Body of pancreas (tissue), 4 donors: ENCODE measurements around the gene GRM1. TPM values are rescaled to one million over a fixed set of nuclear protein-coding genes. Genes with fewer than 3 reads are reported as not detected.

Experiments used
- ATAC-seq: fragments of 150-250 bp; one replicate; pipeline ENCODE4 v1.9.1; 2016
- DNase-seq, 4 donors: peaks; one replicate each; pipeline ENCODE4 v3.0.0-alpha.2; 2019
- H3K27ac ChIP-seq, 4 donors: fragments of 200-600 bp; sonication (generic); 1 replicate in 3 of 4; 2 replicates in 1 of 4; pipeline versions ENCODE4 v1.5.1 to v1.6.1; 2016 to 2019; ENCODE audit warnings: mild to moderate bottlenecking in 1 of 4, mixed read lengths in 1 of 4, moderate library complexity in 1 of 4
- H3K27me3 ChIP-seq, 2 donors: fragments of 200-600 bp; sonication (generic); one replicate each; pipeline ENCODE4 v1.6.0; 2016; ENCODE audit warnings: mild to moderate bottlenecking in 1 of 2
- H3K36me3 ChIP-seq, 2 donors: fragments of 200-600 bp; sonication (generic); replicated peaks in 1 of 2; 2 replicates each; pipeline ENCODE4 v1.5.1; 2016; ENCODE audit warnings: low read depth in 2 of 2; ENCODE audit not compliant: insufficient read depth in 1 of 2
- H3K4me1 ChIP-seq: fragments of 200-600 bp; sonication (generic); one replicate; pipeline ENCODE4 v1.6.0; 2016
- H3K4me3 ChIP-seq, 2 donors: fragments of 200-600 bp; sonication (generic); 1 replicate in 1 of 2; 2 replicates in 1 of 2; pipeline ENCODE4 v1.5.1; 2016 to 2019
- H3K9me3 ChIP-seq, 3 donors: fragments of 200-600 bp; sonication (generic); 1 replicate in 2 of 3; 2 replicates in 1 of 3; pipeline ENCODE4 v1.5.1; 2016
- POLR2A ChIP-seq, 3 donors: fragments of 450-650 bp; IDR thresholded peaks; one replicate each; pipeline ENCODE4 v1.6.1; 2016; ENCODE audit warnings: antibody characterized with exemption in 3 of 3, mild to moderate bottlenecking in 2 of 3
- WGBS, 2 donors: methylation state at CpG; one replicate each; pipeline ENCODE4 v1.1.5; 2017; 5-methylcytosine and 5-hydroxymethylcytosine counted together
- intact Hi-C: fragments of 100-400 bp; cut with DNase I; formaldehyde crosslinking; loops from one replicate; pipeline ENCODE4 v1.15.1; 2023
- total RNA-seq, 2 donors: library from RNA; depleted of rRNA; stranded (reverse); fragments of >200 nt; gene quantifications; one replicate each; pipeline ENCODE4 v1.1.0, GENCODE V29; 2016
- TF ChIP-seq, protein P1 (sequence below), 7 experiments: fragments of 450-650 bp in 4 of 7; fragments of 200-600 bp in 3 of 7; sonication (generic) in 3 of 7; IDR thresholded peaks; one replicate each; pipeline ENCODE4 v1.5.1; 2016 to 2019; ENCODE audit warnings: antibody characterized with exemption in 7 of 7

GRM1 gene
- total RNA-seq, 2 donors from 2014 or later: under 0.01 TPM; not detected in 1

DNA sequence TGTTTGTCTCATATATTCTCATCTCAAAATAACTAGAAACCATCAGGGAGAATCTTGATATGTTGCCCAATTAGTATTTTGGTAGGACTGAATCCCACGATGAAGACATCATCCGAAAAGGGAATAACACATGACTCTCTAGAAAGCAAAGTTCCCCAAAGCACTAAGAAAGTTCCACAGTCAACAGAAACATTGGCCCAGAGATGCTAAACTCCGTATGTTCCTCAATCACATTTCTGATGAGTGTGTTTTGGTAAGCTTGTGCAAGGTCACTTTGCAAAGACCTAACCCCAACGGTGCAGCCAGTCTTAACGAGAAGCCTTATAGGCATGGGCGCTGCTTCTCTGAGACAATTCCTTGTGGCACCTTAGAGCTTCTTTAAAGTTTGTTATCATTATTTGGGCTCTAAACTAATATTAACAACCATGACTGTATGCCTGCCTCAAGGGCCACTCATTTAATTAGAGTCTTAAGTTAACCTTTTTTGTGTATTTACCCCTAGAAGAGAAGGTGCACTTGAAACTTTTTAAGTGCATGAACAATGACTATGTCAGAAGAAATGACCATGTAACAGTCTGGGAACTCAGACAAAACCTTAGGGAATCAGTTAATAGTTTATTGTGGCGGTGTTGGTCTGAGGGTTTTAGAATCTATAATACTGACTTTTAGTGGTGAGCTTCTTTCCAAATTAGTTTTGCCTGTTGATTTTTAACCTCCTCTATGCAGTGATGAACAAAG lies 312.8 kb downstream of the GRM1 start:
- WGBS, 2 donors: 70 to 71% methylated on average over 7 of the region's 7 CpGs
- no peak for ATAC-seq

DNA sequence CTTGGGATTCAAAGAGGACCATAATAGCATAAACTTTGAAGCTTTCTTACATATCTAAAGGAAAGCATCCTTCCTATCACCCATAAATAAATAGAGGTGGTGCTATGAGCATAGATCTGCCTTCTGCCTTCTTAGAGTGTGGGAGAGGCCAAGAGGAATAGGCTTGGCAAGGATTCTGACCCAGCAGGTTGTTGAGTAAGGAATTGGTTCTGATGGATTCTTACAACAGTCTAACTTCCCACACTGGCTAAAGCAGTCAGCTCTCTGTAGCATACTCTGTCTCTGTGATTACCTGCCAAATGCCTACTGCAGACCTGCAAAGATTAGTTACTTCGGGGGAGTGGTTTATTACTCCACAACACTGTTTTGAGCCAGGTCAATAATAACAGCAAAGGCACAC lies 316.7 kb downstream of the GRM1 start:
- DNase-seq (no peak), ATAC-seq (no peak)
- H3K27me3 ChIP-seq: no peaks in the 10 kb centered on the region
- H3K4me3 ChIP-seq: no peak overlapping the region
- intact Hi-C loops: no loop called here
- 24 to 47% methylated on average over 1 of the region's 1 CpG for WGBS, 2 donors
- no peak overlapping the region for H3K27ac ChIP-seq
- TF ChIP-seq, protein P1, sequence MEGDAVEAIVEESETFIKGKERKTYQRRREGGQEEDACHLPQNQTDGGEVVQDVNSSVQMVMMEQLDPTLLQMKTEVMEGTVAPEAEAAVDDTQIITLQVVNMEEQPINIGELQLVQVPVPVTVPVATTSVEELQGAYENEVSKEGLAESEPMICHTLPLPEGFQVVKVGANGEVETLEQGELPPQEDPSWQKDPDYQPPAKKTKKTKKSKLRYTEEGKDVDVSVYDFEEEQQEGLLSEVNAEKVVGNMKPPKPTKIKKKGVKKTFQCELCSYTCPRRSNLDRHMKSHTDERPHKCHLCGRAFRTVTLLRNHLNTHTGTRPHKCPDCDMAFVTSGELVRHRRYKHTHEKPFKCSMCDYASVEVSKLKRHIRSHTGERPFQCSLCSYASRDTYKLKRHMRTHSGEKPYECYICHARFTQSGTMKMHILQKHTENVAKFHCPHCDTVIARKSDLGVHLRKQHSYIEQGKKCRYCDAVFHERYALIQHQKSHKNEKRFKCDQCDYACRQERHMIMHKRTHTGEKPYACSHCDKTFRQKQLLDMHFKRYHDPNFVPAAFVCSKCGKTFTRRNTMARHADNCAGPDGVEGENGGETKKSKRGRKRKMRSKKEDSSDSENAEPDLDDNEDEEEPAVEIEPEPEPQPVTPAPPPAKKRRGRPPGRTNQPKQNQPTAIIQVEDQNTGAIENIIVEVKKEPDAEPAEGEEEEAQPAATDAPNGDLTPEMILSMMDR (IDR thresholded peaks at IDR 0.05): no peak
- TF ChIP-seq POLR2A (IDR thresholded peaks at IDR 0.05): no peak
- no peaks in the 10 kb centered on the region for H3K4me1 ChIP-seq
- no peaks in the 10 kb centered on the region for H3K36me3 ChIP-seq
- no peaks in the 10 kb centered on the region for H3K9me3 ChIP-seq

More for the DNA sequence above, 312.8 kb downstream of the GRM1 start:
- Histone ChIP-seq H3K27me3 (no peaks in the 10 kb centered on the region), H3K4me3 (no peak overlapping the region), H3K36me3 (no peaks in the 10 kb centered on the region), H3K27ac (no peak overlapping the region), H3K4me1 (no peaks in the 10 kb centered on the region), H3K9me3 (no peaks in the 10 kb centered on the region)
- intact Hi-C loops: no loop called here
- no peak for DNase-seq
- TF ChIP-seq, protein P1 (IDR thresholded peaks at IDR 0.05): no peak
- no peak for TF ChIP-seq POLR2A (IDR thresholded peaks at IDR 0.05)

DNA sequence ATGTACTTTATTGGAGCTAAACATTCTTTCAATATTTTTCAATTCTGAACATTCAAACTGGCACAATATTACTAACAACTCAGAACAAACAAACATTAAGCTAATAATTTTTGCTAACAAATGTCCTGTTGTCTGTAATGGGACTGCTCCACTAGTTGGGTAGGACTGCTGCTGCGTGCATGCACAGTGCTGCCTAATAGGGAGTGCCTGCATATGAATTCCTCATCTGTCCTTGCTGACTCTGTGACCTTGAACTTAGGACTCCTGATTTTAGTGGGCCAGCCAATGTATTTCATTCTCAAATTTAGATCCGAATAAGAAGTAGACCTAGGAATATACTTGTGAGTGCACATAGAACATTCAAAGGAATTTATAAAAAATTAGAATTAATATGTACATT lies 318.2 kb downstream of the GRM1 start:
- intact Hi-C loops: no loop called here
- Histone ChIP-seq H3K9me3 (no peaks in the 10 kb centered on the region), H3K27me3 (no peaks in the 10 kb centered on the region), H3K4me1 (no peaks in the 10 kb centered on the region), H3K27ac (no peak overlapping the region), H3K4me3 (no peak overlapping the region), H3K36me3 (no peaks in the 10 kb centered on the region)
- ATAC-seq (no peak), DNase-seq (no peak)
- 43 to 48% methylated on average over 2 of the region's 2 CpGs for WGBS, 2 donors
- TF ChIP-seq POLR2A (IDR thresholded peaks at IDR 0.05): no peak
- TF ChIP-seq, protein P1 (IDR thresholded peaks at IDR 0.05): no peak

DNA sequence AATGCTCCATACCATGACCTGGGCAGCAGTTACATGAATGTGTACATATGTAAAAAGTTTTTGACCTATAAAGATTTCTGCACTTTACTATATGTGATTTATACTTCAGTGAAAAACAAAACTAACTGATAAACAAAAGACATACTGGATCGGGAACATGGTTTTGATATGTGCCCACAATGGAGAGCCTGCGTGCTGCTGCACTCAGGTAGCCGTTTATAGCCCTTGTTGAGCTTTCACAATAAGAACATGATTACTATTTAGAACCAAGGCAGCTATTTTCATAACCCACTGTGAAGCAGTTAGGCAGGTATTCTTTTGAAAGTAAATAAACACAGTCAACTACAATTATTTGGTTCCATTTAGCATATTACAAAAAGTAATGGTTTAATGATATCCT lies 318.8 kb downstream of the GRM1 start:
- 82 to 85% methylated on average over 3 of the region's 3 CpGs for WGBS, 2 donors
- intact Hi-C loops: no loop called here
- no peaks in the 10 kb centered on the region for H3K9me3 ChIP-seq
- no peaks in the 10 kb centered on the region for H3K27me3 ChIP-seq
- ATAC-seq (no peak), DNase-seq (no peak)
- no peaks in the 10 kb centered on the region for H3K4me1 ChIP-seq
- no peaks in the 10 kb centered on the region for H3K36me3 ChIP-seq
- no peak for TF ChIP-seq POLR2A (IDR thresholded peaks at IDR 0.05)
- TF ChIP-seq, protein P1 (IDR thresholded peaks at IDR 0.05): no peak
- H3K4me3 ChIP-seq: no peak overlapping the region
- no peak overlapping the region for H3K27ac ChIP-seq

DNA sequence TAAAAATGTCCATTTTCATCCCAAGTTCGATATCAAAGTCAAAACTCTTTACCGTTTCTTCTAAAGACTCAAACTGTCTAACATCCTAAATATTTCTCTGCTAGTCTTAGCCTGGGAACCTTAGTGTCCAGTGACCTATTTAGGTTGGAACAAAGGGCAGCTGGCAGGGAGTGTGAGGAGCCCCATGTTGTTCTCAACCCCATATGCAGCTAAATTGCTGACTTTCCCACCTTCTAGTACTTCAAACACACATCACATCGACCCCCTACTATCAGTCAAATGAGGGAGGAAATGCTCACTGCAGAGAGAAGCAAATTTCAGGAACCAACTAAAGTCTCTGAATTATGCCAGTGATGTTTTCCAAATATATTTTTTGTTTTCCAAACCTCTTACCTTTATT lies 322.2 kb downstream of the GRM1 start:
- TF ChIP-seq, protein P1 (IDR thresholded peaks at IDR 0.05): no peak
- no peak for TF ChIP-seq POLR2A (IDR thresholded peaks at IDR 0.05)
- 25 to 34% methylated on average over 3 of the region's 3 CpGs for WGBS, 2 donors
- no peak for DNase-seq
- Histone ChIP-seq H3K36me3 (no peaks in the 10 kb centered on the region), H3K4me3 (no peak overlapping the region), H3K4me1 (no peaks in the 10 kb centered on the region), H3K27ac (no peak overlapping the region), H3K9me3 (no peaks in the 10 kb centered on the region), H3K27me3 (no peaks in the 10 kb centered on the region)
- intact Hi-C loops: no loop called here
- no peak for ATAC-seq
